ENCODE data around the gene FARP2.
"Not testable (repeated sequence)": the region's sequence is repeated elsewhere in the genome, so short reads cannot be mapped to it uniquely, and the experiment has no call there.

FARP2 gene

DNA sequence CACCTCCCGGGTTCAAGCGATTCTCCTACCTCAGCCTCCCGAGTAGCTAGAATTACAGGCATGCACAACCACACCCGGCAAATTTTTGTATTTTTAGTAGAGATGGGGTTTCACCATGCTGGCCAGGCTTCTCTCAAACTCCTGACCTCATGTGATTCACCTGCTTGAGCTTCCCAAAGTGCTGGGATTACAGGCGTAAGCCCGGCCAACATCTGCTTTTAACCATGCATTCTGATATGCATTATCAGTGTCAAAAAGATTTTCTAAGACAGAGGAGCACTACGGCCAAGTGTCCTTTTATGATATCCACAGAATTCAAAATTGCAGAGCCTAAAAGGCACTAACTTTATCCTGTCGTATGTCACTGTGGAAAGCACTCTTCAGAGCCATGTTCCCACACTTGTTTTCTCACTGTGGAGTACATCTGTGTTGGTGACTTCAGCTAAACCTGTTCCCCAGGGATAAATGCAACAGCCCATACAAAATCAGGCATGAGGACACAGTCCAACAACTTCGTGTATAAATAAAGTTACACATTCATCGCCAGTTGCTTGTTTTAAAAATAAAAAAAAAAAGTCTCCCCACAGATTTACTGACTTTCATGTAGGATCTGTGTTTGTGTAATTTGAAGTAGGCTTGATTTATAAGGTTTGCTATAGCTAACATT, 95.9 kb downstream of the FARP2 start:
- Histone ChIP-seq H2AFZ (no peak overlapping the region), H3K27ac (no peak overlapping the region), H3K79me2 (no peaks in the 10 kb centered on the region), H3K9ac (no peak overlapping the region), H3K4me2 (ENCODE audit: low read length) (no peak overlapping the region), H3K4me1 (no peaks in the 10 kb centered on the region), H3K36me3 (ENCODE audit: control insufficient read depth, insufficient read depth, low read length) (no peaks in the 10 kb centered on the region), H3K9me3 (ENCODE audit: control insufficient read depth, low read length) (no peaks in the 10 kb centered on the region), H3K4me3 (ENCODE audit: low read depth, low read length) (no peak overlapping the region), H3K27me3 (ENCODE audit: control insufficient read depth, insufficient read depth, low read length) (no peaks in the 10 kb centered on the region)
- TF ChIP-seq, protein P1, sequence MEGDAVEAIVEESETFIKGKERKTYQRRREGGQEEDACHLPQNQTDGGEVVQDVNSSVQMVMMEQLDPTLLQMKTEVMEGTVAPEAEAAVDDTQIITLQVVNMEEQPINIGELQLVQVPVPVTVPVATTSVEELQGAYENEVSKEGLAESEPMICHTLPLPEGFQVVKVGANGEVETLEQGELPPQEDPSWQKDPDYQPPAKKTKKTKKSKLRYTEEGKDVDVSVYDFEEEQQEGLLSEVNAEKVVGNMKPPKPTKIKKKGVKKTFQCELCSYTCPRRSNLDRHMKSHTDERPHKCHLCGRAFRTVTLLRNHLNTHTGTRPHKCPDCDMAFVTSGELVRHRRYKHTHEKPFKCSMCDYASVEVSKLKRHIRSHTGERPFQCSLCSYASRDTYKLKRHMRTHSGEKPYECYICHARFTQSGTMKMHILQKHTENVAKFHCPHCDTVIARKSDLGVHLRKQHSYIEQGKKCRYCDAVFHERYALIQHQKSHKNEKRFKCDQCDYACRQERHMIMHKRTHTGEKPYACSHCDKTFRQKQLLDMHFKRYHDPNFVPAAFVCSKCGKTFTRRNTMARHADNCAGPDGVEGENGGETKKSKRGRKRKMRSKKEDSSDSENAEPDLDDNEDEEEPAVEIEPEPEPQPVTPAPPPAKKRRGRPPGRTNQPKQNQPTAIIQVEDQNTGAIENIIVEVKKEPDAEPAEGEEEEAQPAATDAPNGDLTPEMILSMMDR (IDR thresholded peaks at IDR 0.05), result no peak

DNA sequence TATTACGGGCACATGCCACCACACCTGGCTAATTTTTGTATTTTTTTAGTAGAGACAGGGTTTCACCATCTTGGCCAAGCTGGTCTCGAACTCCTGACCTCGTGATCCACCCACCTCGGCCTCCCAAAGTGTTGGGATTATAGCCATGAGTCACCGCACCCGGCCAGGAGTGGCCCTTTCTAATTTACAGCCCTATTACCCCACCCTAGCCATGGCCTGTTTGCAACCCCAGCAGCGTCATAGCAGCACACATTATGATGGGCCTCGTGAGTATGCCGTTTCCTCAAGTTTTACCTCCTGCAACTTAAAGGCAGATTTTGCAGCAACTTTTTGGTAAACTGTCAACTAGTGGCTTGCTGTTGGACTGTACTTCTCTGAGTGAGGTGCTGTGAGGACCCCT, 97.8 kb downstream of the FARP2 start:
- H3K27me3 ChIP-seq (ENCODE audit: control insufficient read depth, insufficient read depth, low read length); H3K4me2 ChIP-seq (ENCODE audit: low read length); H3K4me3 ChIP-seq (ENCODE audit: low read depth, low read length); H3K36me3 ChIP-seq (ENCODE audit: control insufficient read depth, insufficient read depth, low read length); H3K79me2 ChIP-seq; H3K9ac ChIP-seq; H3K27ac ChIP-seq; H3K9me3 ChIP-seq (ENCODE audit: control insufficient read depth, low read length); H2AFZ ChIP-seq; H3K4me1 ChIP-seq: not testable (repeated sequence)

DNA sequence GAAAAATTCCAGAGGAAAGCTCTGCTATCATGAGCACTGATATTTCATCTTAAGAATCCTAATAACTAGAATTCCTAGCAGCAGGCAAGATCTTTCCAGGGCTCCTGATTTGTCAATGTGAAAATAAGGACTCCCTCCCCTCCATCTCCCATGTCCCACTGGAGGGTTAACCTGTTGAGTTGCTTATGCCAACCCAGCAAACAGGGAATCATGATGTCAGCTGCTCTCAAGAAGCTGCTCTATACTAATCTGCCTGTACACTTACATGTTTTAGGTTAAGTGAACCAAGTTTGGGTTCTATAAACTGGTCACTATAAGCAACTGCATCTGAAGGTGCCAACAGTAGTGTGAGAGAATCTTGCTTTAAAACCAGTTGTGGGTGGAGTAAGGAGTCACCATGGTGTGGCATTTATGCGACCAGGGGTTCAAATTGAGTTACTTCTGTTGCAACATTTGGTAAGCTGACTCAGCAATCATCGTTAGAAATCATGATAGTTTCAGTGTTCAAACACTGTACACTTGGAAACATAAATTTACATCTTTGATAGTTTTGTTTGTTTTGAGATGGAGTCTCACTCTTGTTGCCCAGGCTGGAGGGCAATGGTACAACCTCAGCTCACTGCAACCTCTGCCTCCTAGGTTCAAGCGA, 98.9 kb downstream of the FARP2 start:
- Histone ChIP-seq H3K27ac (no peak overlapping the region), H3K4me1 (no peaks in the 10 kb centered on the region), H3K36me3 (ENCODE audit: control insufficient read depth, insufficient read depth, low read length) (no peaks in the 10 kb centered on the region), H3K4me3 (ENCODE audit: low read depth, low read length) (no peak overlapping the region), H3K9ac (no peak overlapping the region), H3K27me3 (ENCODE audit: control insufficient read depth, insufficient read depth, low read length) (no peaks in the 10 kb centered on the region), H3K9me3 (ENCODE audit: control insufficient read depth, low read length) (no peaks in the 10 kb centered on the region), H3K79me2 (no peaks in the 10 kb centered on the region), H2AFZ (no peak overlapping the region), H3K4me2 (ENCODE audit: low read length) (no peak overlapping the region)
- TF ChIP-seq, protein P1 (IDR thresholded peaks at IDR 0.05), result no peak

DNA sequence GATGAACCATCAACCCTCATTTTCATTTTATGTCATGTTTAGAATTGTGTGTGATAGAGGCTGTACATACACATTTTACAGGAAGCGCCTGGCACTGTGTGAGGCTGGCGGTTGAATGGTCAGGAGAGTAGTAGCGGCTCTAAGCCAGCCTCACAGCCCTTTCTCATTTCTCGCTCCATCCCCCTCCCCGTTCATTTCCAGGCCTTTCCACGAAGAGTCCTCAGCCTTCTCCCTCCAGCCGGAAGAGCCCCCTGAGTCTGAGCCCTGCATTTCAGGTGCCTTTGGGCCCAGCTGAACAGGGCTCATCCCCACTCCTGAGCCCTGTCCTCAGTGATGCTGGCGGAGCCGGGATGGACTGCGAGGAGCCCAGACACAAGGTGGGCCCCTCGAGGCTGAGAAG, 100.5 kb downstream of the FARP2 start:
- Histone ChIP-seq H3K79me2 (no peaks in the 10 kb centered on the region), H2AFZ (no peak overlapping the region), H3K27me3 (ENCODE audit: control insufficient read depth, insufficient read depth, low read length) (no peaks in the 10 kb centered on the region), H3K4me2 (ENCODE audit: low read length) (no peak overlapping the region), H3K9me3 (ENCODE audit: control insufficient read depth, low read length) (no peaks in the 10 kb centered on the region), H3K4me3 (ENCODE audit: low read depth, low read length) (no peak overlapping the region), H3K36me3 (ENCODE audit: control insufficient read depth, insufficient read depth, low read length) (no peaks in the 10 kb centered on the region), H3K27ac (no peak overlapping the region), H3K4me1 (no peaks in the 10 kb centered on the region), H3K9ac (no peak overlapping the region)
- TF ChIP-seq, protein P1 (IDR thresholded peaks at IDR 0.05), result no peak

DNA sequence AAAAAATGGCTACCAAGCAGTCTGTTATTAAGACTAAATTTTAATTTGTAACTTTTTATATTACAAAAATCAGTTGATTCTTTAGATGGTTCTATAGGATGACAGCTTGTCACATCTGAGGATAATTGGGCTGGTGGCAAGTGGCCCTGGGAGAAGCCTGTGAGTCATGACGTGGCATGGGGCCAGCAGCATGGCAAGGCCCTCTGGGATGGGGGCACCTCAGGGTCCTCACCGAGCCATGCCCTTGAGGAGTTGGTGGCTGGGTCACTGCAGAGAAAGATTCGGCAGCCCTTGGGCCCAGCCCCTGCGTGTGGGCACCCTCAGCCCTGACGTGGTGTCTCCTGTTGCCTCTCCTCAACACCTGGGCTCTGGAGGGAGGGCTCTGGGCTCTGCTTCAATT, 102.6 kb downstream of the FARP2 start:
- Histone ChIP-seq H3K9me3 (ENCODE audit: control insufficient read depth, low read length) (no peaks in the 10 kb centered on the region), H3K4me2 (ENCODE audit: low read length) (no peak overlapping the region), H3K79me2 (no peaks in the 10 kb centered on the region), H2AFZ (no peak overlapping the region), H3K27me3 (ENCODE audit: control insufficient read depth, insufficient read depth, low read length) (no peaks in the 10 kb centered on the region), H3K4me3 (ENCODE audit: low read depth, low read length) (no peak overlapping the region), H3K27ac (no peak overlapping the region), H3K36me3 (ENCODE audit: control insufficient read depth, insufficient read depth, low read length) (no peaks in the 10 kb centered on the region), H3K4me1 (no peaks in the 10 kb centered on the region), H3K9ac (no peak overlapping the region)
- TF ChIP-seq, protein P1 (IDR thresholded peaks at IDR 0.05), result no peak

Measured in parathyroid adenoma (tissue), 2 donors.